ENCODE measurements around the gene PRKCA. TPM values are rescaled to one million over a fixed set of nuclear protein-coding genes. Genes with fewer than 3 reads are reported as not detected.

PRKCA gene
- total and polyA plus RNA-seq, 2 experiments from 2014 or later, result 6.4 to 35.4 TPM

DNA sequence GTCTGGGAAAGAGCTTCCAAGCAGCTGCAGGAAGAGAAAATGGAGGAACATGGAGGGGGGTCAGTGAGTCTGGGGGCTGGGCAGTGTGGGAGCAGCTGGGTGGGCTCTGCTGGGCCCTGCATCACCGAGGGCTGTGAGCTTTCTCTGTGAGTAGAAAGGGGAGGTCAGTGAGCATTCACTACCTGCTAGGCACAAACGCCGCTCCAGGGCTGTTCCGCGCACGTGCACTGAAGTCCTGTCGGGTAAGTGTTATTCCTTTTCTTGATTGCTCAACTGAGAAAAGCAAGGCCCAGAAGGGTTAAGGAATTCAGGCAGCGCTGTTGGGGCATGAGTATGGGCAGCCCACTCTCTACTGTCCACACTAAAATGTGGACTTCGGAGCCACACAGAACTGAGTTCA is 537.2 kb downstream of the PRKCA start (continued):
- TF ChIP-seq, protein P1, sequence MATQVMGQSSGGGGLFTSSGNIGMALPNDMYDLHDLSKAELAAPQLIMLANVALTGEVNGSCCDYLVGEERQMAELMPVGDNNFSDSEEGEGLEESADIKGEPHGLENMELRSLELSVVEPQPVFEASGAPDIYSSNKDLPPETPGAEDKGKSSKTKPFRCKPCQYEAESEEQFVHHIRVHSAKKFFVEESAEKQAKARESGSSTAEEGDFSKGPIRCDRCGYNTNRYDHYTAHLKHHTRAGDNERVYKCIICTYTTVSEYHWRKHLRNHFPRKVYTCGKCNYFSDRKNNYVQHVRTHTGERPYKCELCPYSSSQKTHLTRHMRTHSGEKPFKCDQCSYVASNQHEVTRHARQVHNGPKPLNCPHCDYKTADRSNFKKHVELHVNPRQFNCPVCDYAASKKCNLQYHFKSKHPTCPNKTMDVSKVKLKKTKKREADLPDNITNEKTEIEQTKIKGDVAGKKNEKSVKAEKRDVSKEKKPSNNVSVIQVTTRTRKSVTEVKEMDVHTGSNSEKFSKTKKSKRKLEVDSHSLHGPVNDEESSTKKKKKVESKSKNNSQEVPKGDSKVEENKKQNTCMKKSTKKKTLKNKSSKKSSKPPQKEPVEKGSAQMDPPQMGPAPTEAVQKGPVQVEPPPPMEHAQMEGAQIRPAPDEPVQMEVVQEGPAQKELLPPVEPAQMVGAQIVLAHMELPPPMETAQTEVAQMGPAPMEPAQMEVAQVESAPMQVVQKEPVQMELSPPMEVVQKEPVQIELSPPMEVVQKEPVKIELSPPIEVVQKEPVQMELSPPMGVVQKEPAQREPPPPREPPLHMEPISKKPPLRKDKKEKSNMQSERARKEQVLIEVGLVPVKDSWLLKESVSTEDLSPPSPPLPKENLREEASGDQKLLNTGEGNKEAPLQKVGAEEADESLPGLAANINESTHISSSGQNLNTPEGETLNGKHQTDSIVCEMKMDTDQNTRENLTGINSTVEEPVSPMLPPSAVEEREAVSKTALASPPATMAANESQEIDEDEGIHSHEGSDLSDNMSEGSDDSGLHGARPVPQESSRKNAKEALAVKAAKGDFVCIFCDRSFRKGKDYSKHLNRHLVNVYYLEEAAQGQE (IDR thresholded peaks at IDR 0.05; ENCODE audit: unreplicated experiment), result no peak
- TF ChIP-seq STAT1 (IDR thresholded peaks at IDR 0.05; ENCODE audit: unreplicated experiment), result no peak
- no peak for TF ChIP-seq EZH2phosphoT487 (IDR thresholded peaks at IDR 0.05; ENCODE audit: unreplicated experiment)
- no peak for TF ChIP-seq POLR2AphosphoS5 (IDR thresholded peaks at IDR 0.05; ENCODE audit: low read depth)
- no peak for TF ChIP-seq ZNF114 (CRISPR knock-in tag; IDR thresholded peaks at IDR 0.05)
- TF ChIP-seq, protein P2, sequence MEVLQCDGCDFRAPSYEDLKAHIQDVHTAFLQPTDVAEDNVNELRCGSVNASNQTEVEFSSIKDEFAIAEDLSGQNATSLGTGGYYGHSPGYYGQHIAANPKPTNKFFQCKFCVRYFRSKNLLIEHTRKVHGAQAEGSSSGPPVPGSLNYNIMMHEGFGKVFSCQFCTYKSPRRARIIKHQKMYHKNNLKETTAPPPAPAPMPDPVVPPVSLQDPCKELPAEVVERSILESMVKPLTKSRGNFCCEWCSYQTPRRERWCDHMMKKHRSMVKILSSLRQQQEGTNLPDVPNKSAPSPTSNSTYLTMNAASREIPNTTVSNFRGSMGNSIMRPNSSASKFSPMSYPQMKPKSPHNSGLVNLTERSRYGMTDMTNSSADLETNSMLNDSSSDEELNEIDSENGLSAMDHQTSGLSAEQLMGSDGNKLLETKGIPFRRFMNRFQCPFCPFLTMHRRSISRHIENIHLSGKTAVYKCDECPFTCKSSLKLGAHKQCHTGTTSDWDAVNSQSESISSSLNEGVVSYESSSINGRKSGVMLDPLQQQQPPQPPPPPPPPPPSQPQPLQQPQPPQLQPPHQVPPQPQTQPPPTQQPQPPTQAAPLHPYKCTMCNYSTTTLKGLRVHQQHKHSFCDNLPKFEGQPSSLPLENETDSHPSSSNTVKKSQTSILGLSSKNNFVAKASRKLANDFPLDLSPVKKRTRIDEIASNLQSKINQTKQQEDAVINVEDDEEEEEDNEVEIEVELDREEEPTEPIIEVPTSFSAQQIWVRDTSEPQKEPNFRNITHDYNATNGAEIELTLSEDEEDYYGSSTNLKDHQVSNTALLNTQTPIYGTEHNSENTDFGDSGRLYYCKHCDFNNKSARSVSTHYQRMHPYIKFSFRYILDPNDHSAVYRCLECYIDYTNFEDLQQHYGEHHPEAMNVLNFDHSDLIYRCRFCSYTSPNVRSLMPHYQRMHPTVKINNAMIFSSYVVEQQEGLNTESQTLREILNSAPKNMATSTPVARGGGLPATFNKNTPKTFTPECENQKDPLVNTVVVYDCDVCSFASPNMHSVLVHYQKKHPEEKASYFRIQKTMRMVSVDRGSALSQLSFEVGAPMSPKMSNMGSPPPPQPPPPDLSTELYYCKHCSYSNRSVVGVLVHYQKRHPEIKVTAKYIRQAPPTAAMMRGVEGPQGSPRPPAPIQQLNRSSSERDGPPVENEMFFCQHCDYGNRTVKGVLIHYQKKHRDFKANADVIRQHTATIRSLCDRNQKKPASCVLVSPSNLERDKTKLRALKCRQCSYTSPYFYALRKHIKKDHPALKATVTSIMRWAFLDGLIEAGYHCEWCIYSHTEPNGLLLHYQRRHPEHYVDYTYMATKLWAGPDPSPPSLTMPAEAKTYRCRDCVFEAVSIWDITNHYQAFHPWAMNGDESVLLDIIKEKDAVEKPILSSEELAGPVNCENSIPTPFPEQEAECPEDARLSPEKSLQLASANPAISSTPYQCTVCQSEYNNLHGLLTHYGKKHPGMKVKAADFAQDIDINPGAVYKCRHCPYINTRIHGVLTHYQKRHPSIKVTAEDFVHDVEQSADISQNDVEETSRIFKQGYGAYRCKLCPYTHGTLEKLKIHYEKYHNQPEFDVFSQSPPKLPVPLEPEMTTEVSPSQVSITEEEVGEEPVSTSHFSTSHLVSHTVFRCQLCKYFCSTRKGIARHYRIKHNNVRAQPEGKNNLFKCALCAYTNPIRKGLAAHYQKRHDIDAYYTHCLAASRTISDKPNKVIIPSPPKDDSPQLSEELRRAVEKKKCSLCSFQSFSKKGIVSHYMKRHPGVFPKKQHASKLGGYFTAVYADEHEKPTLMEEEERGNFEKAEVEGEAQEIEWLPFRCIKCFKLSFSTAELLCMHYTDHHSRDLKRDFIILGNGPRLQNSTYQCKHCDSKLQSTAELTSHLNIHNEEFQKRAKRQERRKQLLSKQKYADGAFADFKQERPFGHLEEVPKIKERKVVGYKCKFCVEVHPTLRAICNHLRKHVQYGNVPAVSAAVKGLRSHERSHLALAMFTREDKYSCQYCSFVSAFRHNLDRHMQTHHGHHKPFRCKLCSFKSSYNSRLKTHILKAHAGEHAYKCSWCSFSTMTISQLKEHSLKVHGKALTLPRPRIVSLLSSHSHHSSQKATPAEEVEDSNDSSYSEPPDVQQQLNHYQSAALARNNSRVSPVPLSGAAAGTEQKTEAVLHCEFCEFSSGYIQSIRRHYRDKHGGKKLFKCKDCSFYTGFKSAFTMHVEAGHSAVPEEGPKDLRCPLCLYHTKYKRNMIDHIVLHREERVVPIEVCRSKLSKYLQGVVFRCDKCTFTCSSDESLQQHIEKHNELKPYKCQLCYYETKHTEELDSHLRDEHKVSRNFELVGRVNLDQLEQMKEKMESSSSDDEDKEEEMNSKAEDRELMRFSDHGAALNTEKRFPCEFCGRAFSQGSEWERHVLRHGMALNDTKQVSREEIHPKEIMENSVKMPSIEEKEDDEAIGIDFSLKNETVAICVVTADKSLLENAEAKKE (CRISPR knock-in tag; IDR thresholded peaks at IDR 0.05), result no peak

DNA sequence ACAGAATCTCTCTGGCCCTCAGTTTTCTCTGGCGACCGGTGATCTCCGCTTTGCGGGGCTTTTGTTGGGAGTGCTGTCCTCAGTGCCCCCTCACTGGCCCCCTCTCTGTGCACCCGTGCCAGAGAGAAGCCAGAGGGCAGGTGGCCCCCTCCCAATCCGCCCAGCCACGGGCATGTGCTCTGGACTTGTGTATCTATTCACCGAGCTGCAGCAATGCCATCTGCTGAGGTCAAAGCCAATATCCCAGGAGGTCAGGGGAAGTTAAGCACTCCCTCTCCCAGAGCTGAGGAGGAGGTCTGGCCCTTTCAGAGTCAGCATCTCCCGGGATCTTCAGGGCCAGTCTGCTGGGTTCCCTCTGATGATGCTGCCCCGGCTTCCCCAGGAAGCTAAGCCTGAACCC is 537.6 kb downstream of the PRKCA start:
- H2AFZ ChIP-seq, result no peak overlapping the region
- H3K4me2 ChIP-seq, result no peak overlapping the region
- H3F3A ChIP-seq (replicated peaks; ENCODE audit: low read depth), result no peaks in the 10 kb centered on the region
- DNase-seq (ENCODE audit: low spot score) (no peak), ATAC-seq (no peak)
- no peaks in the 10 kb centered on the region for H4K20me1 ChIP-seq (replicated peaks; ENCODE audit: insufficient read depth)
- H3K36me3 Mint-ChIP-seq (ENCODE audit: low read depth), result peaks cover 3% of the 10 kb centered on the region; the same call in 1 of the 3 replicates
- no peaks in the 10 kb centered on the region for H3K9me3 Mint-ChIP-seq
- no peaks in the 10 kb centered on the region for H3K4me1 ChIP-seq (ENCODE audit: insufficient read depth)
- H3K27ac ChIP-seq (ENCODE audit: low read depth), result no peak overlapping the region
- H3K36me3 ChIP-seq (ENCODE audit: insufficient read depth), result no peaks in the 10 kb centered on the region
- no peaks in the 10 kb centered on the region for H3K79me2 ChIP-seq (replicated peaks; ENCODE audit: insufficient read depth)
- peaks cover 2% of the 10 kb centered on the region; the same call in 2 of the 3 replicates for H3K4me1 Mint-ChIP-seq
- no peak overlapping the region for H3K4me3 Mint-ChIP-seq
- H3K27me3 Mint-ChIP-seq (ENCODE audit: insufficient read depth, low read depth, poor library complexity), result peaks cover 6% of the 10 kb centered on the region
- H3K27me3 ChIP-seq (ENCODE audit: insufficient read depth), result 0 out of 2 replicates have a peak, but pooled peaks cover 7% of the 10 kb centered on the region
- H3K27ac Mint-ChIP-seq, result no peak overlapping the region
- no peak overlapping the region for H3K4me3 ChIP-seq
- no peaks in the 10 kb centered on the region for H3K9me2 ChIP-seq (ENCODE audit: insufficient read depth)
- TF ChIP-seq, protein P2 (CRISPR knock-in tag; IDR thresholded peaks at IDR 0.05), result no peak
